GM21717 (cell line): ENCODE results near the gene PCDHGA2.
"Not testable (repeated sequence)": the region's sequence is repeated elsewhere in the genome, so short reads cannot be mapped to it uniquely, and the experiment has no call there.

ENCODE experiments used
- ATAC-seq: cut with Tn5 transposase; IDR thresholded peaks from one replicate; pipeline ENCODE4 v1.9.1; 2021; ENCODE audit warnings: mild to moderate bottlenecking, moderate library complexity; ENCODE audit not compliant: unreplicated experiment

Gene PCDHGA2

DNA sequence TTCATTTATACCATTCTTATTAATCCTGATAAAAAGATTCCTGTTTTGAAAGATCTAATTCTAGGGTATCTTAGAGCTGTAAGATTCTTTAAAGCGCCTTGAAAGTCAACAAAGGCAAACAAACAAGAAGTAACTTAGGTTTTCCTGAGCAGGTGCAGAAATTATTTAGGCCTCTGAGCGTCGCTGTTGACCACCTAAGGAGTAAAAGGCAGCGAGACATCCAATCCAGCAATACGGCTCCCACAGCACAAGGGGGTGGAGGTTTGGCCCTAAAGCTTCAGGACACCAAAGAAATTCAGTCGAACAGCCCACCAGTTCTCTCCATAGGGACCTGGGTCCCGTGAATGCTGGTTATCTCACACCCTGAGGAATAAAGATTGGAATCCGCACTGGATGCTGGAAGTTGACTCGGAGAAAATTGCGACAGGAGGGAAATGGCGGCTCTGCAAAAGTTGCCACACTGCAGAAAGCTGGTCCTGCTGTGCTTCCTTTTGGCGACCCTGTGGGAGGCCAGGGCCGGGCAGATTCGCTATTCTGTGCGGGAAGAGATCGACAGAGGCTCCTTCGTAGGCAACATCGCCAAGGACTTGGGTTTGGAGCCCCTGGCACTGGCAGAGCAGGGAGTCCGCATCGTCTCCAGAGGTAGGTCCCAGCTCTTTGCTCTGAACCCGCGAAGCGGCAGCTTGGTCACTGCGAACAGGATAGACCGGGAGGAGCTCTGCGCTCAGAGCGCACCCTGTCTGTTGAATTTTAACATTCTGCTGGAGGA is at the start of gene PCDHGA2:
Gene PCDHGA2 (plus strand): TSS at position 223 of the 769 bp plus-strand sequence.
- ATAC-seq = no peak

- ATAC-seq = no peak
Observed at GRCh38 chr5:141298376-141298775, 40.2 kb upstream of the PCDHGA2 start.

DNA sequence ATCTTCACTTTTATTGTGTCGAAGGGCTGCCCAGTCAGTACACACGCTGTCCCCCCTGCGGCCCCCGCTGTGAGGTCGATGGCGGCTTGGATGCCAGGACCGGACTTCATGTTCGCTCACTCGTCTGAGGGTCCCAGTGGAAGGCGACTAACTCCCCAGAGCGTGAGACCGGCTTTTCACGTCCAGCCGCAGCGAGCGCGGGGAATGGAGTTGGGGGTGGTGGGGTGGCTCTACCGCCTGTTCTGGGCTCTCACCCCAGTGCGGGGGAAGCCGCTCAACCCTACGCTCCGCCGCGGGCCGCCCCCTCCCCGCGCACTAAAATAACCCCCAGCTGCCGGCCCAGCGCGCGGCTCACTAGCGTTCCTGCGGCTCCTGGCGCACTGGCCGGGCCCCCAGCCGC is 34.8 kb upstream of the PCDHGA2 start, which contains the start of gene SLC25A2:
Gene SLC25A2 (minus strand): TSS at position 294 of the 400 bp plus-strand sequence. CDS start 184 bp downstream, at position 110.
- no peak for ATAC-seq

- ATAC-seq = no peak
Observed at GRCh38 chr5:141306630-141307029, 31.9 kb upstream of the PCDHGA2 start.

DNA sequence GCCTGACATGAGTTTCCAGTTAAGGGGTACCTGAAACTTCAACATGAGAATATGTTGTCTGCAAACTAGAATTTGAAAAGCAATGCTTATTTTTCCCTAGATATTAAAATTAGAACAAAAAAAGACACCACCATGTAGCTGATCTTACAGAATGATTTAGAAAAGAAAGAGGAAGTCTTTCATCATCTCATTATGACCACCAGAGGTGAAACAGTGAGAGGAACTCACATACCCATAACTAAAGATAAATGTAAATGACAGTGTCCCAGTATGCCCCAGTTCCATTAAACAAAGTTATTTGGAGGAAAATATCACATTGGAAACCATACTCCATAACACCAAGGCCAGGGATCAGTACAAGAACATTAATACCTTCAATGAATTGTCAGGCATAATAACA is 24.8 kb upstream of the PCDHGA2 start:
- no peak for ATAC-seq

- ATAC-seq = not testable (repeated sequence)
Observed at GRCh38 chr5:141316963-141317362, 21.6 kb upstream of the PCDHGA2 start.

- no peak for ATAC-seq
Observed at GRCh38 chr5:141319202-141319601, 19.4 kb upstream of the PCDHGA2 start.

GRCh38 chr5:141319699-141320098 is 18.9 kb upstream of the PCDHGA2 start:
- ATAC-seq = no peak

DNA sequence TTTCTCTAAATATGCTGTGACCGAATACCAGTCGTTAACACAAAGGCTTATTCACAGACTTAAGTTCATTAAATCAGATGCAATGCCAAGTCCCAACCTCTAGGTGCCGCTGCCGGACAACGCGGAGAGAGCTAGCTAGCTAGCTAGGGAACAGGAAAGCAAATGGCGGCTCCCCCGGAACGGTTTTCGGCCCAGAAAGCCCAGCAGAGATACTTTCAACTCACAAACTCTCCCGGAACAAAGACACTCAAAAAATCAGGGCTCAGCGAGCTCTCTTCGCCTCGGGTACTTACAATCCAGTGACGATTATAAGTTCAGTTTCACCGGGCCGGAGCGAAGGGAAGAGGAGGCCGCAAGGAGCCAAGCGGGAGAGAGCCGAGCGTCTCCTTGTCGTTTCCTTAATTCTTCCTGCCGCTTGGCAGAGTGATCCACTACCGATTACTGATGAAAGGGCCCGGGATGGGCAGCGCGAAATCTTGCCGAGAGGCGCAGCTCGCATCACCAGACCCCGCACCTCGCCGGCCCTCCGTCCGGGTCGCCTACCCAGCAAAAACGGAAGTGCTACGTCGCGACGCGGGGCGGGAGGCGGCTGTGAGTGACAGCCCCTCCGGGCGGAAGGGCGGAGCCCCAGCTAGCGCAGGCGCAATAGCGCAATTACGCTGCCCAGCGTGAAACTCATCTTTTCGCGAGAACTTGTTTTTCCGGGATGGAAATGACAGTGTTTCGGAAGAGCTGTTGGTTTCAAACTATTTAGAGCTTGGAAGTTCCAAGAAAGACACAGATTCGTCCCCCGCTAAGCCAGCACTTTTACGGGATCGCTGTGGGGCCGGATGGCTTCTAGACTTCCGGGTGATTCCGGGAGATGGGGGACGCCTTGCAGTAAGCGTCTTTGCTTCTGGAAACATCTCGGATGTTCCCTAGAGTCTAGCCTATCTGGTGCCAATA is 18.1 kb upstream of the PCDHGA2 start, which contains the start of gene TAF7:
Gene TAF7 (minus strand): TSS at position 560 of the 945 bp plus-strand sequence. CDS start 740 bp downstream, outside the sequence.
- peak; percentile 93 for ATAC-seq

DNA sequence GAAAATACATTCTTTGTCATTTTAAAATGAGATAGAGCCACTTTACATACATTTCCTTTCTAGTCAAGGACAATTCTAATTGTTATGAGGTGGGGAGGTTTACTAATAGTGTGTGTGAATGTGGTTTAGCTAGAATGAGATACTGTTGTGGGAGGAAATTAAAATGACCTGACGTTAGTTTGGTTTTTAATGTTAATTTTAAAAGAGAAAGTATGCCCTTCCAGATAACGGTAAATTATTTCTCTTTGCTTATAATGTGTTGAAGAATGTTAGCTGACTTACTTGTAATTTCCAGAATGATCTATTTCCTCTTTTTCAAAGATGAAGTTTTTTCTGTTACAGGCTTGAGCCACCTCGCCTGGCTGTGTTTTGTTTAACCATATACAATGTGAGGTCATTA is 16.3 kb upstream of the PCDHGA2 start:
- no peak for ATAC-seq

GRCh38 chr5:141326088-141326854 is 12.3 kb upstream of the PCDHGA2 start:
- peak; percentile 82 for ATAC-seq

DNA sequence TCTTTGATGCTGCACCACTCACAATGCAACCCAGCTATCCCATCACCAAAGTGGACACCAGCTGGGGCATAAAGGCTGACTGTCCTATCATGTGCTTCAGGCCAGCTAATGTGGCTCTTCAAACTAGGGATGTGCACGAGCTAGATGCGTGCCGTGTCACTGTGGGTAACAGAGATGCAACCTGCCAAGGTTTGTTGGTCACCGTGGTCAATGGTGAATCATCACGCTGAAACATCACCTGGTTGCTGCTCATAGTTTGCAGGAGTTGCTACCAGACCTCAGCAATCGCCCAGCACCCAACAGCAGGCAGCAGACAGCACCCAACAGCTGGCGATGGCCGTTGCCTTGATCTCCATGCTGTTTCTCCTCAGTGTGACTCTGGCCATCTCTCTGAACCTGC is 10.3 kb upstream of the PCDHGA2 start:
- ATAC-seq = no peak

DNA sequence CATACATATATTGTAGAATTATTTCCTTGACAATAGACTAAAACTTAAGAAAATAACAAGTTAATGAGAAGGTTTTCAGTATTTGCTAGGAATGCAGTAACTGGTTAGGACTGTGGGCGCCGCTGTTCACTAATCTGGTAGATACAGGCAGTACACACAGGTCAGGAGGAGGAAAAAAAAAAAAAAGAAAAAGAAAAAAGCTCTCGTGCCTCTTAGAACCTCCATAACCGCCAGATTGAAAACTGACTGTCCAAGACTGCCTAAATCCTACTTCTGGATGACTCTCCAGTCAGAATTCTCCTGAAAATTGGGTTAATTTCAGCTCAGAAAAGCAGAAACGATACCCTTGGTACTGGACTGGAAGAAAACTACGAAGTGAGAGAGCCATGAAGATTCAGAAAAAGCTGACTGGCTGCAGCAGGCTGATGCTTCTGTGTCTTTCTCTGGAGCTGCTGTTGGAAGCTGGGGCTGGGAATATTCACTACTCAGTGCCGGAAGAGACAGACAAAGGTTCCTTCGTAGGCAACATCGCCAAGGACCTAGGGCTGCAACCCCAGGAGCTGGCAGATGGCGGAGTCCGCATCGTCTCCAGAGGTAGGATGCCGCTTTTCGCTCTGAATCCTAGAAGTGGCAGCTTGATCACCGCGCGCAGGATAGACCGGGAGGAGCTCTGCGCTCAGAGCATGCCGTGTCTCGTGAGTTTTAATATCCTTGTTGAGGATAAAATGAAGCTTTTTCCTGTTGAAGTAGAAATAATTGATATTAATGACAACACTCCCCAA is 8.1 kb upstream of the PCDHGA2 start, which contains the start of gene PCDHGA1:
Gene PCDHGA1 (plus strand): TSS at position 216 of the 782 bp plus-strand sequence.
- no peak for ATAC-seq

- not testable (repeated sequence) for ATAC-seq
Observed at GRCh38 chr5:141332571-141332970, 6.0 kb upstream of the PCDHGA2 start.

GRCh38 chr5:141340781-141341354 is 2.3 kb downstream of the PCDHGA2 start:
- not testable (repeated sequence) for ATAC-seq

DNA sequence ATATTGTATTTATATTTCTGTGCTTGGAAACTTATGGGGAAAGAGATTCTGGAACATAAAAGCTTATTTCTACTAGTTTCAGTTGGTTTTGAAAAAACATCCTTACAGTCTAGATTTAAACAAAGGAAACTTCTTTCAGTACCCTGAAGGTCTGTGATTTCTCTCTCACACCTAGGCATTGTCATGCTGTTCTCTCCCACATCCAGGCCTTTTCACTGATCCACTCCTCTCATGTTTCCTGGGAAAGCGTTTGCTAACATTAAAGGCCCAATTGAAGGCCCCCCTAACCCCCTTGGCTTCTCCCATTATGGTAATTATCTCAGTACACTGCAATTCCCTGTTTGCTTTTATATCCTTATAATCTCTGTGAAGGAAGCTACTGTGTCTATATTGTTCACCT is 4.2 kb downstream of the PCDHGA2 start:
- ATAC-seq = no peak

GRCh38 chr5:141343242-141343952 is 4.8 kb downstream of the PCDHGA2 start, which contains the start of gene PCDHGA3:
Gene PCDHGA3, plus strand, starts transcription at chr5:141343829. Its CDS starts 205 bp downstream, at chr5:141344034.
- no peak for ATAC-seq

GRCh38 chr5:141343953-141344463 is 5.4 kb downstream of the PCDHGA2 start:
- no peak for ATAC-seq
